Epithelial cell of alveolus of lung (primary cell): Measurements from ENCODE around the gene RNU7-1. TPM values are rescaled to one million over a fixed set of nuclear protein-coding genes. Genes with fewer than 3 reads are reported as not detected.

Source experiments
- total RNA-seq: library from RNA; depleted of rRNA; stranded (reverse); fragments of >200 nt; gene quantifications from 2 replicates; pipeline ENCODE4 v1.2.1, GENCODE V29; 2015

Gene RNU7-1
- total RNA-seq: not detected in 2 replicates

DNA sequence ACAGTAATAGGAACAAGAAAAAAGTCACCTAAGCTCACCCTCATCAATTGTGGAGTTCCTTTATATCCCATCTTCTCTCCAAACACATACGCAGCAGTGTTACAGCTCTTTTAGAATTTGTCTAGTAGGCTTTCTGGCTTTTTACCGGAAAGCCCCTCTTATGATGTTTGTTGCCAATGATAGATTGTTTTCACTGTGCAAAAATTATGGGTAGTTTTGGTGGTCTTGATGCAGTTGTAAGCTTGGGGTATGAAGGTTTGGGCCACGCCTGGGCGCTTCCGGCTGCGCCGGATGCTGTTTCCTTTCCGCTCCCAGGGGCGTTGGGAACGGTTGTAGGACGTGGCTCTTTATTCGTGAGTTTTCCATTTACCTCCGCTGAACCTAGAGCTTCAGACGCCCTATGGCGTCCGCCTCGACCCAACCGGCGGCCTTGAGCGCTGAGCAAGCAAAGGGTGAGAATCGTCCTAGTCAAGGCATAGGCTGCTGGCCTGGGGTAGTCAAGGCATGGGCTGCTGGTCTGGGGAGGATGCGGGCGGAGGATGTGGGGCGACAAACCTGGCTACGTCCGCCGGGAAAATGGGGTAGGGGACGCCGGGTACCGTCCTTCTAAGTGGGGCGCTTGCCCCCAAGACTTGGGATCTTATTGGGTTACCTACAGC is at the start of gene RNU7-1, which contains the start of gene C12orf57:
RNU7-1 (plus strand) TSS at position 95 of the 659 bp plus-strand sequence.
C12orf57 (plus strand) TSS at position 301 of the 659 bp plus-strand sequence; CDS start at position 401, 100 bp downstream.

DNA sequence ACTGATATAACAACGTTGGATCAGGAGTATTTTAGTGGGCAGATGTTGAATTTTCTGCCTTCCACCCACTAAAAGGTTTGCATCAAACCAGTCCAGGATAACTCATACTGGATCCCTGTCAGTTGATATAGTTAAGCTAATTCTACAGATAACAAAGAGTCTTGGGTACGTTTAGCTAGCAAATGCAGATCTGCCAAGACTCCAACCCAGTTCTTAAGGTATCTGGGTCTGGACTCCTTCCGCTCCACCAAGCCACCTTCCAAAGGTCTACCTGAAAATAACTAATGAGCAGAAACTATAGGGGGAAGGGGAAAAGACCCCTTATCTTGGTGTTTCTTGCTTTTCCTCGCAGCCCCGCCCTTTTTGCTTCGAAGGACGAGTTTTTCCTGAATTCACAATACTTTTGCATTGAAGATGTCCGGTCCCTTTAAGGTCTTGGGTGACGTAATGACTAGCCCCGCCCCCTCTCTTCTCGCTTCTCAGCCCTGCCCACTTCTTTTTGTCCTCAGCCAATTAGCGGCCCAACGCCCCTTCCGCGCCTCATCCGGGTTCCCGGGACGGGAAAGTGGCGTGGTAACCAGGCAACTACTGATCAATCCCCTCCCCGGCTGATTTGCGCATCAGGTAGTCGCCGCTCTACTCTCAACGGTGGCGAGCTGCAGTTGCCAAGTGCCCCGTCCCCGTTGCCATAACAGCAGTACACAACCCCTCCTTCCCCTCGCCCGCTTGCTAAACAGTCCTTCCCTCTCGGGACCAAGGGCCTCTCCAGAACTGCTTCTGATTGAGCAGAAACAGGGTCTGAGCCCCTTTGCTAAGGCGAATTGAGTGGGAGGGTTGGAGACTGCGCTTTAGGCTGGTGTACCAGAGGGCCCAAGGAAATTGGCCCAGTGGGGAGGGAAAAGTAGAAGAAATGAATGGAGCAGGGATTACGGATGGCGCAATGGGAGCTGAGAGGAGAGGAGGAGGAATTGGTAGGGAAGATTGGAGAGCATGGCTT is 39.0 kb upstream of the RNU7-1 start, which contains the start of gene LRRC23:
LRRC23 (plus strand) TSS at position 543 of the 997 bp plus-strand sequence. CDS start 812 bp downstream, outside the sequence.

DNA sequence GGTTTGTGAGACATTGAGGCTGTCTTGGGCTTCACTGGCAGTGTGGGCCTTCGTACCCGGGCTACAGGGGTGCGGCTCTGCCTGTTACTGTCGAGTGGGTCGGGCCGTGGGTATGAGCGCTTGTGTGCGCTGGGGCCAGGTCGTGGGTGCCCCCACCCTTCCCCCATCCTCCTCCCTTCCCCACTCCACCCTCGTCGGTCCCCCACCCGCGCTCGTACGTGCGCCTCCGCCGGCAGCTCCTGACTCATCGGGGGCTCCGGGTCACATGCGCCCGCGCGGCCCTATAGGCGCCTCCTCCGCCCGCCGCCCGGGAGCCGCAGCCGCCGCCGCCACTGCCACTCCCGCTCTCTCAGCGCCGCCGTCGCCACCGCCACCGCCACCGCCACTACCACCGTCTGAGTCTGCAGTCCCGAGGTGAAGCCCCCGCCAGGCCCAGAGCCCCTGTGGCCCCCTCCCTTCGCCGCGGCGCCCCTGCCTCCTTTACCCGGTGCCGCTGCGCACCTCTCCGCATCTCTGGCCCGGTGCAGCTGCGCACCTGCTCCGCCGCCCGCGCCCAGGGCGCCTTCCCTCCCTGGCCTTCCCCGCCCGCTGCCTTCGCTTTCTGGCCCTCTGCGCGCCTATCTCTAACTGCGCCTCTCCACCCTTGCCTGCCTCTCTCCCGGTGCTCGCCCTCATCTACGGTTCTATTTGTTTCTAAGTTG is 29.2 kb upstream of the RNU7-1 start, which contains the start of gene ENO2:
ENO2 (plus strand) TSS at position 335 of the 701 bp plus-strand sequence. CDS start 1,253 bp downstream, outside the sequence.

DNA sequence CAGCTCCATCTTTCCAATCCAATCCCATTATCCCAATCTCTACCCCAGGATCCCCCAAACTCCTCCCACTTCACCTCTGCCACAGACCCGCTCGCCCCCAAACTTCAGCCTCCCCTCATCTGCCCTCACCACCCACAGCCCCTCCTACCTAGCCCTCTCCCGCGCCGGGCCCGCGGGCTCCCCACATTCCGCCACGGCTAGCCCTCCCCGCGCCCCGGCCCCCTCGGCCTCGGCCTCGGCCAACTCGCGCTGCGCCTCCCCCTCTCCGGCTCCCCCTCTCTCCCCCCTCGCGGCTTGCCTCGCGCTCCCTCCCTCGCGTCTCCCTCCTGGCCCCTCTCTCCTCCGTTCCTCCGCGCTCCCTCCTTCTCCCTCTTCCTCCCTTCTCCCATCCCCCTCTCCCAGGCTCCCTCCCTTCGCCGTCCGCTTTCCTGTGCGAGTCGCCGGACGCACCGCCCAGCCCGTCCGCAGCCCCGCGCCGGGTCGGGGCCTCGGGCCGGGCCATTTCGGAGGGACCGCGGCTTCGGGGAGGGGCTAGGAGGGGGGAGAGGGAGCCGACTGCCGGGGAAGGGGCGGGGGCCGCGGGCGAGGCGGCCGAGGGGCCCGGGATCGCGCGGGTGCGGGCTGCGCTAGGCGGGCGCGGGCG is 16.1 kb upstream of the RNU7-1 start, which contains the start of gene ATN1:
ATN1 (plus strand) TSS at position 581 of the 643 bp plus-strand sequence. CDS start 6,043 bp downstream, outside the sequence.

GRCh38 chr12:6950811-6951540 is 7.4 kb downstream of the RNU7-1 start, which contains the start of gene PTPN6:
TSS of gene PTPN6 (plus strand) at chr12:6951356. CDS start at chr12:6951513, 157 bp downstream.

Other genes starting within 250 kb of the RNU7-1 start
- 0.52 and 5.9 TPM in 2 replicates for gene PIANP, start 243.0 kb upstream of the RNU7-1 start, total RNA-seq
- gene COPS7A, start 219.8 kb upstream of the RNU7-1 start, total RNA-seq: 50.6 and 80.7 TPM in 2 replicates
- gene MLF2, start 190.7 kb upstream of the RNU7-1 start, total RNA-seq: 196 and 281 TPM in 2 replicates
- 174 and 234 TPM in 2 replicates for gene PTMS, start 177.5 kb upstream of the RNU7-1 start, total RNA-seq
- gene LAG3, start 171.3 kb upstream of the RNU7-1 start, total RNA-seq: 1.6 TPM in 1 of 2 replicates, not detected in the other
- 11.2 and 19.2 TPM in 2 replicates for gene CD4, start 154.3 kb upstream of the RNU7-1 start, total RNA-seq
- gene GPR162, start 122.0 kb upstream of the RNU7-1 start, total RNA-seq: 2.1 and 20.3 TPM in 2 replicates
- 72.0 and 77.4 TPM in 2 replicates for gene P3H3, start 115.4 kb upstream of the RNU7-1 start, total RNA-seq
- 0.39 and 0.48 TPM in 2 replicates for gene GNB3, start 102.9 kb upstream of the RNU7-1 start, total RNA-seq
- gene CDCA3, start 92.5 kb upstream of the RNU7-1 start, total RNA-seq: 12.0 and 27.4 TPM in 2 replicates
- 47.1 and 72.5 TPM in 2 replicates for gene USP5, start 91.7 kb upstream of the RNU7-1 start, total RNA-seq
- 1,206 and 1,693 TPM in 2 replicates for gene TPI1, start 76.3 kb upstream of the RNU7-1 start, total RNA-seq
- 3.6 and 5.4 TPM in 2 replicates for gene SPSB2, start 70.5 kb upstream of the RNU7-1 start, total RNA-seq
- gene LRRC23, start 39.0 kb upstream of the RNU7-1 start, total RNA-seq: 5.8 and 13.9 TPM in 2 replicates
- gene ENO2, start 29.2 kb upstream of the RNU7-1 start, total RNA-seq: 26.1 and 45.2 TPM in 2 replicates
- gene ATN1, start 15.9 kb upstream of the RNU7-1 start, total RNA-seq: 14.2 and 57.7 TPM in 2 replicates
- gene C12orf57, start 206 bp downstream of the RNU7-1 start, total RNA-seq: 336 and 337 TPM in 2 replicates
- gene PTPN6, start 7.5 kb downstream of the RNU7-1 start, total RNA-seq: 1.0 and 4.2 TPM in 2 replicates
- gene PHB2, start 26.8 kb downstream of the RNU7-1 start, total RNA-seq: 395 and 411 TPM in 2 replicates
- 24.4 and 65.2 TPM in 2 replicates for gene EMG1, start 27.1 kb downstream of the RNU7-1 start, total RNA-seq
- 26.5 and 28.0 TPM in 2 replicates for gene LPCAT3, start 74.7 kb downstream of the RNU7-1 start, total RNA-seq
- 137 and 318 TPM in 2 replicates for gene C1S, start 116.9 kb downstream of the RNU7-1 start, total RNA-seq
- gene C1R, start 148.6 kb downstream of the RNU7-1 start, total RNA-seq: 250 and 966 TPM in 2 replicates
- 38.4 and 157 TPM in 2 replicates for gene C1RL, start 165.4 kb downstream of the RNU7-1 start, total RNA-seq
- gene RBP5, start 185.1 kb downstream of the RNU7-1 start, total RNA-seq: not detected in 2 replicates
- 20.7 and 29.7 TPM in 2 replicates for gene CLSTN3, start 186.6 kb downstream of the RNU7-1 start, total RNA-seq
- 17.5 TPM in 2 replicates for gene PEX5, start 245.9 kb downstream of the RNU7-1 start, total RNA-seq